Mesothelial cell of epicardium (in vitro differentiated cells): ENCODE data around the gene MPPE1. TPM values are rescaled to one million over a fixed set of nuclear protein-coding genes. Genes with fewer than 3 reads are reported as not detected.

Experiments
- DNase-seq, 2 experiments: peaks; one replicate each; pipeline ENCODE4 v3.0.0; 2021; ENCODE audit warnings: low spot score in 2 of 2; ENCODE audit not compliant: unreplicated experiment in 2 of 2
- H3K27ac Mint-ChIP-seq: 2 replicates; pipeline ENCODE4 v1.8.0; 2021; ENCODE audit warnings: mixed read lengths
- H3K27me3 Mint-ChIP-seq: 2 replicates; pipeline ENCODE4 v1.8.0; 2021; ENCODE audit warnings: low read depth, mixed read lengths
- H3K36me3 Mint-ChIP-seq: 2 replicates; pipeline ENCODE4 v1.8.0; 2021; ENCODE audit warnings: mixed read lengths
- H3K4me1 Mint-ChIP-seq: 2 replicates; pipeline ENCODE4 v1.8.0; 2021; ENCODE audit warnings: mixed read lengths
- H3K4me3 Mint-ChIP-seq: 2 replicates; pipeline ENCODE4 v1.8.0; 2021; ENCODE audit warnings: mild to moderate bottlenecking, moderate library complexity, mixed read lengths
- H3K9me3 Mint-ChIP-seq: 2 replicates; pipeline ENCODE4 v1.8.0; 2021; ENCODE audit warnings: mixed read lengths
- CTCF ChIP-seq: fragments of 200-600 bp; sonication (generic); IDR thresholded peaks from one replicate; pipeline ENCODE4 v1.5.0; 2021; ENCODE audit warnings: antibody characterized with exemption; ENCODE audit not compliant: unreplicated experiment
- total RNA-seq: library from RNA; stranded (reverse); gene quantifications from 3 replicates; pipeline ENCODE4 v1.2.1, GENCODE V29; 2021

Gene MPPE1
- total RNA-seq, 1 donor from 2014 or later = 35.6 TPM

- TF ChIP-seq CTCF = no peak
- H3K36me3 Mint-ChIP-seq = peaks cover 27% of the 10 kb centered on the region
- H3K27me3 Mint-ChIP-seq = no peaks in the 10 kb centered on the region
- no peak overlapping the region for H3K27ac Mint-ChIP-seq
- H3K9me3 Mint-ChIP-seq = no peaks in the 10 kb centered on the region
- DNase-seq = no peak
- peaks cover 6% of the 10 kb centered on the region for H3K4me1 Mint-ChIP-seq
- no peak overlapping the region for H3K4me3 Mint-ChIP-seq
These were observed 25.5 kb downstream of the MPPE1 start for GRCh38 chr18:11882636-11883035.

- H3K4me3 Mint-ChIP-seq = no peak overlapping the region
- H3K27ac Mint-ChIP-seq = no peak overlapping the region
- no peaks in the 10 kb centered on the region for H3K4me1 Mint-ChIP-seq
- no peak for TF ChIP-seq CTCF
- peaks cover 2% of the 10 kb centered on the region for H3K9me3 Mint-ChIP-seq
- H3K27me3 Mint-ChIP-seq = no peaks in the 10 kb centered on the region
- no peak for DNase-seq
- H3K36me3 Mint-ChIP-seq = peaks cover 31% of the 10 kb centered on the region
These were observed 27.4 kb downstream of the MPPE1 start for GRCh38 chr18:11880586-11881304.

DNA sequence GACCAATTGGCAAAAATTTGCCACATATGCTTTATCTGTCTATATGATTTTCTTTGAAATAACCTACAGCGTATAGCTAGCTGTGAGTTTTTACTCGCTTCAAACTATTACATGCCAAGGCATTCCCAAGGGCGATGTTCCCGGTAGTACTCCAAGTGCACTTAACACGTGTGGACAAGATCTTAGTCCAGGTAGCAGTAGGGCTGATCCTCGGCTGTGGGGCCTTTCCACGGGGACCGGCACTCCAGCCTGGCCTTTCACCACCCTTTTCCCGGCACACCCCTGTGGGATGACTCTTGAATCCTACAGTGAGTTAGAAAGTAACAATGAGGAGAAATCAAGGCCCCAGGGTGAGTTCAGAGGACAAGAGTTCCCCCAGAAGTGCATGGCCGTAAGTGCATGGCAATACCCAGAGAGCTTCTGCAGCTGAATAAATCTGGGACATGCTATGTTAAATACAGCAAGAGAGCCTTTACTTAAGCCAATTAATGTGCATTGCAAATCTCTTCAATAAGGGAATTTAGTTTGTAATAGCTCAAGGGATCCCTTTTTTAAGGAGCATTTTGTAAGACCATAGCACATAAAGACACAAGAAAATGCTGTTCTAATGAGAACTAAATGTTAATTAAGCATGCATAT is 30.5 kb downstream of the MPPE1 start:
- Mint-ChIP-seq H3K27me3 (no peaks in the 10 kb centered on the region), H3K27ac (no peak overlapping the region), H3K9me3 (peaks cover 7% of the 10 kb centered on the region), H3K4me1 (no peaks in the 10 kb centered on the region), H3K4me3 (no peak overlapping the region), H3K36me3 (peaks cover 29% of the 10 kb centered on the region)
- DNase-seq = no peak
- no peak for TF ChIP-seq CTCF

GRCh38 chr18:11874676-11875075 is 33.4 kb downstream of the MPPE1 start:
- Mint-ChIP-seq H3K4me3 (no peak overlapping the region), H3K36me3 (peaks cover 18% of the 10 kb centered on the region), H3K27me3 (no peaks in the 10 kb centered on the region), H3K4me1 (no peaks in the 10 kb centered on the region), H3K27ac (no peak overlapping the region), H3K9me3 (peaks cover 7% of the 10 kb centered on the region)
- no peak for TF ChIP-seq CTCF
- DNase-seq = no peak

DNA sequence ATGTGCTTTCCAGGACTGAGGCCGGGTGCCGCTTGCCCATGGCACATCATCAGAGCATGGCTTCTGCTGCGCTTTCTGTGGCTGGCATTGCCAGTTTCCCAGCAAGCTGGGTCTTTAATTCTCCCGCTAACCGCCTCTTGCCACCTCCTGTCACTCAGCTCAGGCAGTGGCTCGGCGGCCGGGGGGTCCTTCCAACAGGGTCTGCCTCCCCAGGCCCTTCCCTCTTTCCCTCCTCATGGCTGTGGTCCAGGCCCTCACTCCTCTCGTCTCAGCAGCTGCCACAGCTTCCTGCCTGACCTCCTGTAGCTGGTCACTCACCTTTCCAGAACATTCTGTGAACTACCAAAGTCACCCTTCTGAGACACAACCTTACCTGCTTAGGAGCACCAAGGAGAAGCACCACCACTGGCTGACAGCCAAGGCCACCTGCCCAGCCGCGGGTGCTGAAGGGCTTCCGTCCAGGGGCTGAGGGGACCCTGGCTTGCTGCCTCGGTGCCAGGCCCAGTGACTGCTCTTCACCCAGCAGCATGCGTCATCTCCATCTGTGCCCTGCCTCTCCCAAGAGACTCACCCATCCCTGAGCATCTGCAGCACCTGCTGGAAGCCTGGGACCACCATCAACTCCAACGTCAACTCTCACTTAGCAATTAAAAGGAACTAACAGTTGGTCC is 34.3 kb downstream of the MPPE1 start:
- TF ChIP-seq CTCF = no peak
- no peaks in the 10 kb centered on the region for H3K27me3 Mint-ChIP-seq
- H3K27ac Mint-ChIP-seq = no peak overlapping the region
- H3K36me3 Mint-ChIP-seq = peaks cover 18% of the 10 kb centered on the region
- no peaks in the 10 kb centered on the region for H3K4me1 Mint-ChIP-seq
- peaks cover 7% of the 10 kb centered on the region for H3K9me3 Mint-ChIP-seq
- DNase-seq = no peak
- no peak overlapping the region for H3K4me3 Mint-ChIP-seq
